GM12878 (cell line): ENCODE data around the gene UNC93A.
"Not testable (repeated sequence)": the region's sequence is repeated elsewhere in the genome, so short reads cannot be mapped to it uniquely, and the experiment has no call there.

Experiments used
- CEBPZ ChIP-seq: fragments of 150-350 bp; IDR thresholded peaks from 2 replicates; pipeline ENCODE4 v1.6.1; 2016; ENCODE audit warnings: low read depth, low read length
- EZH2 ChIP-seq: IDR thresholded peaks from 2 replicates; pipeline ENCODE4 v1.6.1; 2012; ENCODE audit warnings: low read depth, mild to moderate bottlenecking, control low read depth, inconsistent platforms, low read length, borderline replicate concordance; ENCODE audit not compliant: control insufficient read depth
- MYB ChIP-seq: fragments of 150-350 bp; IDR thresholded peaks from 2 replicates; pipeline ENCODE4 v1.6.1; 2014; ENCODE audit warnings: mild to moderate bottlenecking, low read depth, low read length, borderline replicate concordance
- POLR2A ChIP-seq: IDR thresholded peaks from 2 replicates; pipeline ENCODE4 v1.6.1; 2011; ENCODE audit warnings: low read depth, mild to moderate bottlenecking, low read length
- POLR2AphosphoS2 ChIP-seq: IDR thresholded peaks from 2 replicates; pipeline ENCODE4 v1.6.1; 2011; ENCODE audit warnings: low read depth, mild to moderate bottlenecking, low read length, improper control_type of control experiment, moderate library complexity
- SREBF2 ChIP-seq: IDR thresholded peaks from 2 replicates; pipeline ENCODE4 v1.6.1; 2012; ENCODE audit warnings: mild to moderate bottlenecking, low read length
- TCF7 ChIP-seq: IDR thresholded peaks from 2 replicates; pipeline ENCODE4 v1.6.1; 2014; ENCODE audit warnings: antibody characterized with exemption, borderline replicate concordance
- TF ChIP-seq, protein P1 (sequence below), 3 experiments: IDR thresholded peaks in 2 of 3; conservative IDR thresholded peaks in 1 of 3; 2 replicates each; pipeline ENCODE4 v1.5.1; 2011; ENCODE audit warnings: low read depth in 3 of 3, low read length in 3 of 3, mild to moderate bottlenecking in 3 of 3, control low read depth in 2 of 3, moderate library complexity in 2 of 3, inconsistent platforms in 1 of 3, mixed read lengths in 1 of 3; ENCODE audit not compliant: control insufficient read depth in 2 of 3, insufficient read depth in 1 of 3; ENCODE audit errors: extremely low read depth in 1 of 3
- TF ChIP-seq, protein P2 (sequence below): IDR thresholded peaks from 2 replicates; pipeline ENCODE4 v1.6.1; 2011; ENCODE audit warnings: low read depth, low read length, improper control_type of control experiment, borderline replicate concordance
- TF ChIP-seq, protein P3 (sequence below): IDR thresholded peaks from 2 replicates; pipeline ENCODE4 v1.6.1; 2011; ENCODE audit warnings: borderline replicate concordance, low read depth, mild to moderate bottlenecking, moderate library complexity, mixed read lengths, low read length; ENCODE audit not compliant: insufficient read depth; ENCODE audit errors: extremely low read length
- TF ChIP-seq, protein P4 (sequence below): fragments of 450-650 bp; IDR thresholded peaks from 2 replicates; pipeline ENCODE4 v1.6.1; 2016; ENCODE audit warnings: mild to moderate bottlenecking, moderate library complexity, borderline replicate concordance

GRCh38 chr6:167242511-167243051 is 48.5 kb upstream of the UNC93A start:
- TF ChIP-seq, protein P1, sequence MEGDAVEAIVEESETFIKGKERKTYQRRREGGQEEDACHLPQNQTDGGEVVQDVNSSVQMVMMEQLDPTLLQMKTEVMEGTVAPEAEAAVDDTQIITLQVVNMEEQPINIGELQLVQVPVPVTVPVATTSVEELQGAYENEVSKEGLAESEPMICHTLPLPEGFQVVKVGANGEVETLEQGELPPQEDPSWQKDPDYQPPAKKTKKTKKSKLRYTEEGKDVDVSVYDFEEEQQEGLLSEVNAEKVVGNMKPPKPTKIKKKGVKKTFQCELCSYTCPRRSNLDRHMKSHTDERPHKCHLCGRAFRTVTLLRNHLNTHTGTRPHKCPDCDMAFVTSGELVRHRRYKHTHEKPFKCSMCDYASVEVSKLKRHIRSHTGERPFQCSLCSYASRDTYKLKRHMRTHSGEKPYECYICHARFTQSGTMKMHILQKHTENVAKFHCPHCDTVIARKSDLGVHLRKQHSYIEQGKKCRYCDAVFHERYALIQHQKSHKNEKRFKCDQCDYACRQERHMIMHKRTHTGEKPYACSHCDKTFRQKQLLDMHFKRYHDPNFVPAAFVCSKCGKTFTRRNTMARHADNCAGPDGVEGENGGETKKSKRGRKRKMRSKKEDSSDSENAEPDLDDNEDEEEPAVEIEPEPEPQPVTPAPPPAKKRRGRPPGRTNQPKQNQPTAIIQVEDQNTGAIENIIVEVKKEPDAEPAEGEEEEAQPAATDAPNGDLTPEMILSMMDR (IDR thresholded peaks at IDR 0.05 in 2 of 3, conservative IDR thresholded peaks at IDR 0.05 in 1 of 3; ENCODE audit: control insufficient read depth in 2 of 3, extremely low read depth in 1 of 3, insufficient read depth in 1 of 3, low read depth in 3 of 3, low read length in 3 of 3), result not testable (repeated sequence)
- TF ChIP-seq, protein P2, sequence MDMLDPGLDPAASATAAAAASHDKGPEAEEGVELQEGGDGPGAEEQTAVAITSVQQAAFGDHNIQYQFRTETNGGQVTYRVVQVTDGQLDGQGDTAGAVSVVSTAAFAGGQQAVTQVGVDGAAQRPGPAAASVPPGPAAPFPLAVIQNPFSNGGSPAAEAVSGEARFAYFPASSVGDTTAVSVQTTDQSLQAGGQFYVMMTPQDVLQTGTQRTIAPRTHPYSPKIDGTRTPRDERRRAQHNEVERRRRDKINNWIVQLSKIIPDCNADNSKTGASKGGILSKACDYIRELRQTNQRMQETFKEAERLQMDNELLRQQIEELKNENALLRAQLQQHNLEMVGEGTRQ, result not testable (repeated sequence)
- TF ChIP-seq SREBF2, POLR2A, MYB, TCF7, POLR2AphosphoS2, EZH2, CEBPZ: not testable (repeated sequence)
- TF ChIP-seq, protein P3, sequence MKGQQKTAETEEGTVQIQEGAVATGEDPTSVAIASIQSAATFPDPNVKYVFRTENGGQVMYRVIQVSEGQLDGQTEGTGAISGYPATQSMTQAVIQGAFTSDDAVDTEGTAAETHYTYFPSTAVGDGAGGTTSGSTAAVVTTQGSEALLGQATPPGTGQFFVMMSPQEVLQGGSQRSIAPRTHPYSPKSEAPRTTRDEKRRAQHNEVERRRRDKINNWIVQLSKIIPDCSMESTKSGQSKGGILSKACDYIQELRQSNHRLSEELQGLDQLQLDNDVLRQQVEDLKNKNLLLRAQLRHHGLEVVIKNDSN, result not testable (repeated sequence)
- TF ChIP-seq, protein P4, sequence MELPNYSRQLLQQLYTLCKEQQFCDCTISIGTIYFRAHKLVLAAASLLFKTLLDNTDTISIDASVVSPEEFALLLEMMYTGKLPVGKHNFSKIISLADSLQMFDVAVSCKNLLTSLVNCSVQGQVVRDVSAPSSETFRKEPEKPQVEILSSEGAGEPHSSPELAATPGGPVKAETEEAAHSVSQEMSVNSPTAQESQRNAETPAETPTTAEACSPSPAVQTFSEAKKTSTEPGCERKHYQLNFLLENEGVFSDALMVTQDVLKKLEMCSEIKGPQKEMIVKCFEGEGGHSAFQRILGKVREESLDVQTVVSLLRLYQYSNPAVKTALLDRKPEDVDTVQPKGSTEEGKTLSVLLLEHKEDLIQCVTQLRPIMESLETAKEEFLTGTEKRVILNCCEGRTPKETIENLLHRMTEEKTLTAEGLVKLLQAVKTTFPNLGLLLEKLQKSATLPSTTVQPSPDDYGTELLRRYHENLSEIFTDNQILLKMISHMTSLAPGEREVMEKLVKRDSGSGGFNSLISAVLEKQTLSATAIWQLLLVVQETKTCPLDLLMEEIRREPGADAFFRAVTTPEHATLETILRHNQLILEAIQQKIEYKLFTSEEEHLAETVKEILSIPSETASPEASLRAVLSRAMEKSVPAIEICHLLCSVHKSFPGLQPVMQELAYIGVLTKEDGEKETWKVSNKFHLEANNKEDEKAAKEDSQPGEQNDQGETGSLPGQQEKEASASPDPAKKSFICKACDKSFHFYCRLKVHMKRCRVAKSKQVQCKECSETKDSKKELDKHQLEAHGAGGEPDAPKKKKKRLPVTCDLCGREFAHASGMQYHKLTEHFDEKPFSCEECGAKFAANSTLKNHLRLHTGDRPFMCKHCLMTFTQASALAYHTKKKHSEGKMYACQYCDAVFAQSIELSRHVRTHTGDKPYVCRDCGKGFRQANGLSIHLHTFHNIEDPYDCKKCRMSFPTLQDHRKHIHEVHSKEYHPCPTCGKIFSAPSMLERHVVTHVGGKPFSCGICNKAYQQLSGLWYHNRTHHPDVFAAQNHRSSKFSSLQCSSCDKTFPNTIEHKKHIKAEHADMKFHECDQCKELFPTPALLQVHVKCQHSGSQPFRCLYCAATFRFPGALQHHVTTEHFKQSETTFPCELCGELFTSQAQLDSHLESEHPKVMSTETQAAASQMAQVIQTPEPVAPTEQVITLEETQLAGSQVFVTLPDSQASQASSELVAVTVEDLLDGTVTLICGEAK, result not testable (repeated sequence)
